Measurements from ENCODE around the gene IGLL5.
A peak's percentile ranks its signal among the peaks of the same experiment; 100 is the strongest.

IGLL5 gene

DNA sequence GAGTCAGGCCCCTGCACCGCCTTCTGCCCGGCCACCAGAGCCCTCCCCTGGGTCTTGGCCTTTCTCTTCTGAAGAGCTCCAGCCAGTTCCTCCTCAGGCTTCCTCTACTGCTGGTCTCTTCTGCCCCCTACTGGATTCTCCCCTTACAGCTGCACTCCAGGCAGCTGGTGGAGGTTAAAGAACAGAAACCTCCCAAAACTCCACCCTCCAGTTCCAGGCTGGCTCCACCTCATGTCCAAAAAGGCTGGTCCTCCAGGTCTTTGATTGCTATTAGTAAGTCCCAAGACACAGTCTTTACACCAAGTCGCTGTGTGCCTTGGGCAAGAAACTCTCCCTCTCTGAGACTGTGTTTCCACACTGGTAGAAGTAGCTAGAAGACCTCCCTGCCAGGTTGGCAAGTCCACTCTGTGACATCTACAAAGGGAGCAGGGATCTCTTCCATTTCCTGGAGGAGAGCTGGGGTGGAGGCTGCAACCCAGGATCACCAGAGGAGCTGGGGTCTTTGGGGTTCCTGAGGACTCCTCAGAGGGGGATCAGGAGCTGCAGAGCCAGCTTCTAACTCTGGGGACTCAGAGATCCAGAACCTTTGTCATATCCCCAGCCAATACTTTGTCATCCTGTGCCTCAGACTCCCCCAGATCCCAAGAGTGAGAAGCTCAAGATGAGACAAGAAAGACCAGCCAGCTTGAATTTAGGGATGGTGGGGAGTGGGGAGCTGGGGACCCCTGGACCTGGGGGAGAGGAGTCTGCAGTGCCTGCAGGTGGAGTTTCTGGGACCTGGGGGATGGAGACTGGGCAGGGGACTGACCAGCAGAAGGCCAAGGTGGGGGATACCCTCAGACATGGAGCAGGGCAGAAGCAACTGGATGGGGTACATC, 3.4 kb upstream of the IGLL5 start:
- H3K4me3 ChIP-seq (ENCODE audit: low read depth in 1 of 2, low read length in 2 of 2): no peak overlapping the region
- peaks cover 0 to 9% of the 10 kb centered on the region in 2 donors for H3K4me1 ChIP-seq (ENCODE audit: control insufficient read depth in 1 of 2, insufficient read depth in 2 of 2, low read length in 2 of 2)
- H3K36me3 ChIP-seq (ENCODE audit: control insufficient read depth in 1 of 2, insufficient read depth in 2 of 2, low read length in 2 of 2): no peaks in the 10 kb centered on the region
- H3K9ac ChIP-seq (ENCODE audit: low read depth in 1 of 2, low read length in 2 of 2): no peak overlapping the region
- H3K9me3 ChIP-seq (ENCODE audit: control insufficient read depth in 1 of 2, low read length in 2 of 2): no peaks in the 10 kb centered on the region
- H3K27me3 ChIP-seq (ENCODE audit: control insufficient read depth in 1 of 2, insufficient read depth in 2 of 2, low read length in 2 of 2): no peaks in the 10 kb centered on the region
- no peak overlapping the region for H3K27ac ChIP-seq (ENCODE audit: low read depth, low read length)

- Histone ChIP-seq H3K27ac (ENCODE audit: low read depth, low read length) (no peak overlapping the region), H3K4me1 (ENCODE audit: control insufficient read depth in 1 of 2, insufficient read depth in 2 of 2, low read length in 2 of 2) (peaks cover 0 to 9% of the 10 kb centered on the region in 2 donors), H3K9ac (ENCODE audit: low read depth in 1 of 2, low read length in 2 of 2) (no peak overlapping the region), H3K36me3 (ENCODE audit: control insufficient read depth in 1 of 2, insufficient read depth in 2 of 2, low read length in 2 of 2) (no peaks in the 10 kb centered on the region), H3K27me3 (ENCODE audit: control insufficient read depth in 1 of 2, insufficient read depth in 2 of 2, low read length in 2 of 2) (no peaks in the 10 kb centered on the region), H3K9me3 (ENCODE audit: control insufficient read depth in 1 of 2, low read length in 2 of 2) (no peaks in the 10 kb centered on the region), H3K4me3 (ENCODE audit: low read depth in 1 of 2, low read length in 2 of 2) (no peak overlapping the region)
Observed at GRCh38 chr22:22884888-22885840, 2.5 kb upstream of the IGLL5 start.

DNA sequence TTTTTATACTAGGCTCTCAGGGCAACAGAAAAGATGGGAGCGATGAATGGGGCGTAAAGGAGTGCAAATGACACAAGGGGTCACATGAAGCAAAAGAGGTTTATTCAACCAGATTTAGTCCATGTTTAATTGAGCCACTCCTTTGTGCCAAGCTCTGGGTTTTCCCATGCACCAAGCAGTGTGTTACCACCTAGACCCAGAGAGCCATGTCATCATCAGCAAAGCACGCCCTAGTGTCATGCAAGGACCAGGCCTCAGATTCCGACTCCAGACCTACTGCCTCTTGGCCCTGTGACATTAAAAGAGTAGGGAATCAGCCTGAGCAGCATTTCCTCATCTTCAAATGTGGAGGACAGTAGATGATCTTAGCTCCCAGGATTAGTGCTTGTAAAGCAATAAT, 1.1 kb upstream of the IGLL5 start:
- no peak overlapping the region for H3K9ac ChIP-seq (ENCODE audit: low read depth in 1 of 2, low read length in 2 of 2)
- no peak overlapping the region for H3K4me3 ChIP-seq (ENCODE audit: low read depth in 1 of 2, low read length in 2 of 2)
- H3K4me1 ChIP-seq (ENCODE audit: control insufficient read depth in 1 of 2, insufficient read depth in 2 of 2, low read length in 2 of 2): peaks cover 0 to 9% of the 10 kb centered on the region in 2 donors
- peaks cover 0 to 4% of the 10 kb centered on the region in 2 donors for H3K27me3 ChIP-seq (ENCODE audit: control insufficient read depth in 1 of 2, insufficient read depth in 2 of 2, low read length in 2 of 2)
- no peaks in the 10 kb centered on the region for H3K9me3 ChIP-seq (ENCODE audit: control insufficient read depth in 1 of 2, low read length in 2 of 2)
- H3K27ac ChIP-seq (ENCODE audit: low read depth, low read length): no peak overlapping the region
- no peaks in the 10 kb centered on the region for H3K36me3 ChIP-seq (ENCODE audit: control insufficient read depth in 1 of 2, insufficient read depth in 2 of 2, low read length in 2 of 2)

- peaks cover 0 to 9% of the 10 kb centered on the region in 2 donors for H3K4me1 ChIP-seq (ENCODE audit: control insufficient read depth in 1 of 2, insufficient read depth in 2 of 2, low read length in 2 of 2)
- peak overlapping the region; percentile 3 to 55 for H3K4me3 ChIP-seq (ENCODE audit: low read depth in 1 of 2, low read length in 2 of 2)
- H3K9me3 ChIP-seq (ENCODE audit: control insufficient read depth in 1 of 2, low read length in 2 of 2): no peaks in the 10 kb centered on the region
- H3K9ac ChIP-seq (ENCODE audit: low read depth in 1 of 2, low read length in 2 of 2): peak overlapping the region; percentile 6 to 51
- H3K36me3 ChIP-seq (ENCODE audit: control insufficient read depth in 1 of 2, insufficient read depth in 2 of 2, low read length in 2 of 2): no peaks in the 10 kb centered on the region
- peaks cover 0 to 9% of the 10 kb centered on the region in 2 donors for H3K27me3 ChIP-seq (ENCODE audit: control insufficient read depth in 1 of 2, insufficient read depth in 2 of 2, low read length in 2 of 2)
- peak overlapping the region; percentile 35 for H3K27ac ChIP-seq (ENCODE audit: low read depth, low read length)
Observed at GRCh38 chr22:22888571-22889353, 1.1 kb downstream of the IGLL5 start.

DNA sequence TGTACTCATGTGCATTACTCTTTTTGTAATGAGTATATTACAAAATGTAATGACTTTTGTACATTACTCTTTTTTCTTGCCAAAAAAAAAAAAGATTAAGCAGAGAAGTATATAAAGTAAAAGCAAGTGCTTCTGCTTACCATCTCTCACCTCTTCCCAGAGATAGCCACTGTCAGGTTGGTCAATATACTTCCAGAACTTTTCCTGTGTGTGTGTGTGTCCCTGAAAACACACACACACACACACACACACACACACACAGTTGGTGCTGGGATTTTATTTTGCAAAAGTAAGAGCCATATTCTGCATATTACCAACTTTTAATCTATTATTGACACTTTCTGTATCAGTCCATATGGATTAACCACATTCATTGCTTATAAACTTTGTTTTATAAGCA, 2.5 kb downstream of the IGLL5 start:
- Histone ChIP-seq H3K4me3 (ENCODE audit: low read depth in 1 of 2, low read length in 2 of 2) (no peak overlapping the region), H3K27me3 (ENCODE audit: control insufficient read depth in 1 of 2, insufficient read depth in 2 of 2, low read length in 2 of 2) (peaks cover 0 to 9% of the 10 kb centered on the region in 2 donors), H3K27ac (ENCODE audit: low read depth, low read length) (no peak overlapping the region), H3K9me3 (ENCODE audit: control insufficient read depth in 1 of 2, low read length in 2 of 2) (no peaks in the 10 kb centered on the region), H3K9ac (ENCODE audit: low read depth in 1 of 2, low read length in 2 of 2) (no peak overlapping the region), H3K4me1 (ENCODE audit: control insufficient read depth in 1 of 2, insufficient read depth in 2 of 2, low read length in 2 of 2) (no peaks in the 10 kb centered on the region), H3K36me3 (ENCODE audit: control insufficient read depth in 1 of 2, insufficient read depth in 2 of 2, low read length in 2 of 2) (no peaks in the 10 kb centered on the region)

DNA sequence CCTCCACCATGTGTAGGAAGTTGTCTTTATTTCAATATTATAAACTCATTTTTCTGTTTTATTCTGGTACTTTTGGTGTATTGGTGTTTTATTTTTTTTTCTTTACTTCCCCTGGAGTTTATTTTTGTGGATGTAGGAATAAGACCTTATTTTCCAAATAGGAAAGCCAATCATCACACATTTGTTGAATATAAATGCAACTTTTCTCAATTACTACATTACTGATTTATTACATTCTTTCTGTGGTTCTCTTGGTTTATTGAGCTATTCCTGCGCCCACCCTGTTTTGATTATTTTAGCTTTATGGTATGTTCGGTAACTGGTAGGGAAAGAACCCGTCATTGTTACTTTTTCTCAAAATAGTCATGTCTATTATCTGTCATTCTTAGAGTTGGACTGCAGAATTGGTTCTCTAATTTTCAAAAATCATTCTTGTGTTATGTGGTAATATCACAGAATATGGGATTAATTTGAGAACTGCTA, 3.6 kb downstream of the IGLL5 start:
- Histone ChIP-seq H3K9me3 (ENCODE audit: control insufficient read depth in 1 of 2, low read length in 2 of 2) (no peaks in the 10 kb centered on the region), H3K4me3 (ENCODE audit: low read depth in 1 of 2, low read length in 2 of 2) (peak overlapping the region in 1 of 2 donors; percentile 33), H3K9ac (ENCODE audit: low read depth in 1 of 2, low read length in 2 of 2) (no peak overlapping the region), H3K27ac (ENCODE audit: low read depth, low read length) (no peak overlapping the region), H3K27me3 (ENCODE audit: control insufficient read depth in 1 of 2, insufficient read depth in 2 of 2, low read length in 2 of 2) (peaks cover 0 to 9% of the 10 kb centered on the region in 2 donors), H3K36me3 (ENCODE audit: control insufficient read depth in 1 of 2, insufficient read depth in 2 of 2, low read length in 2 of 2) (no peaks in the 10 kb centered on the region), H3K4me1 (ENCODE audit: control insufficient read depth in 1 of 2, insufficient read depth in 2 of 2, low read length in 2 of 2) (no peaks in the 10 kb centered on the region)

DNA sequence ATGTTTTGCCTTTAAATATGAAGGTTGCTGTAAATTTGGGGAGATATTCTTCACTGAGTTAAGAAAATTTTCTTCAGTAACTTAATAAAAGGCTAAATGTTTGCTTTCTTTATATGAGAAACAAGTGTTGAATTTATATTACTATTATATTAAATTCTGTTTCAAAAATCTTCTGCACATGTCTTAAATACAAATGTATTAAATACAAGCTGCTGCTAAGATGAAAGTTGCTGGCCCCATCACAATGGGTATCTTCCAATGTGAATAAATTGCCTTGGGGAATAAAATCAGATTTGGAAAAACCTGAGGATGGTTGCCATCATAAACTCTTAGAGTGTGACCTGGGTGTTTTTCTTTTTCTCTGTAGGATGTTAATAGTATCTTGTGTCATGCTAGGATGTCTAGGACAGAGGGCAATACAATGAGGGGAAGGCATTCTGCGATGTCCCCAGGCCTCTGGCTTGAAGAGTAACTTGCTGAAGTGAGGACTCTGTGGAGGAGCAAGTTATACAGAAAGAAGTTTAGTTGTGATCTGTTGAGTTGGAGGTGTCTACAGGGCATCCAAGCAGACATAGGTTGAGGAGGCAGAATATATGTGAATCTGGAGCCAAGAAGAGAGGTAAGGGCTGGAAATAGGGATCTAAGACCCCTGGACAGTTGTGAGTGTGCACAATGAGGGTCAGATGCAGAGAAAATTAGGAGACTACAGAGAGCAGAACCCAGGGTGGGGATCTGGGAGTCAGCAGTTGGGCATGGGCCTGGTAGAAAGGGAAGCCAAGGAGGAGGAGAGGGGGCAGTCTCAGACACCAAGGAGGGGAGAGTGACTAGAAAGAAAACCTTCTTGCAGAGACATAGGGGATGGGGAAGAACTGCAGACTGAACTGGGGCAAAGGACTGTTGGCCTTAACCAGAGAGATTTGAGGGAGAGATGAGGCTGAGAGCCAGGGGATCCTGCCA, 4.8 kb downstream of the IGLL5 start:
- Histone ChIP-seq H3K9me3 (ENCODE audit: control insufficient read depth in 1 of 2, low read length in 2 of 2) (no peaks in the 10 kb centered on the region), H3K9ac (ENCODE audit: low read depth in 1 of 2, low read length in 2 of 2) (no peak overlapping the region), H3K27me3 (ENCODE audit: control insufficient read depth in 1 of 2, insufficient read depth in 2 of 2, low read length in 2 of 2) (peaks cover 0 to 9% of the 10 kb centered on the region in 2 donors), H3K27ac (ENCODE audit: low read depth, low read length) (no peak overlapping the region), H3K4me1 (ENCODE audit: control insufficient read depth in 1 of 2, insufficient read depth in 2 of 2, low read length in 2 of 2) (no peaks in the 10 kb centered on the region), H3K4me3 (ENCODE audit: low read depth in 1 of 2, low read length in 2 of 2) (peak overlapping the region in 1 of 2 donors; percentile 21), H3K36me3 (ENCODE audit: control insufficient read depth in 1 of 2, insufficient read depth in 2 of 2, low read length in 2 of 2) (no peaks in the 10 kb centered on the region)

- H3K9me3 ChIP-seq (ENCODE audit: control insufficient read depth in 1 of 2, low read length in 2 of 2): no peaks in the 10 kb centered on the region
- H3K9ac ChIP-seq (ENCODE audit: low read depth in 1 of 2, low read length in 2 of 2): no peak overlapping the region
- H3K27ac ChIP-seq (ENCODE audit: low read depth, low read length): no peak overlapping the region
- peaks cover 0 to 9% of the 10 kb centered on the region in 2 donors for H3K27me3 ChIP-seq (ENCODE audit: control insufficient read depth in 1 of 2, insufficient read depth in 2 of 2, low read length in 2 of 2)
- H3K4me1 ChIP-seq (ENCODE audit: control insufficient read depth in 1 of 2, insufficient read depth in 2 of 2, low read length in 2 of 2): no peaks in the 10 kb centered on the region
- H3K36me3 ChIP-seq (ENCODE audit: control insufficient read depth in 1 of 2, insufficient read depth in 2 of 2, low read length in 2 of 2): no peaks in the 10 kb centered on the region
- H3K4me3 ChIP-seq (ENCODE audit: low read depth in 1 of 2, low read length in 2 of 2): peak overlapping the region; percentile 21 to 22
Observed at GRCh38 chr22:22893077-22893805, 5.6 kb downstream of the IGLL5 start.

Measured in duodenal mucosa (tissue), 2 donors.